Measurements from ENCODE around the gene TNFRSF14.
"Not testable (repeated sequence)": the region's sequence is repeated elsewhere in the genome, so short reads cannot be mapped to it uniquely, and the experiment has no call there.

TNFRSF14 gene

DNA sequence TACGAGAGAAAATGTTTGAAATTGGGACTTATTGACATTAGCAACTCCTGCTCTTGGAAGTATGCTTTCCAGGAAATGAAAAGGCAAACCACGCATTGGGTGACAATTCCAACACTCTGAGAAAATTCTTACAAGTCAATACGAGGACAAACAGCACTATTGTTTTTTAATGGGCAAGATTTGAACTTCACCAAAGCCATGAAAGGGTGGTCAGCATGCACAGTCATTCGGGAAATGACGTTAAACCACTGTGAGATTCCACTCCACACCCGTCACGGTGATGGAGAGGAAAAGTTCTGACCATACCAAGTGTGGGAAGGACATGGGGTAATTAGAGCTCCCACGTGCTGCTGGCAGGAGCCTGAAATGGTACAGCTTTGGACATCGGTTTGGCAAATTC, 18.2 kb downstream of the TNFRSF14 start:
- ChIA-PET CTCF (interaction anchor here (1.0 kb wide), 1 partner anchor 10 kb away, joined by 3 read pairs; no protein-coding TSS in a partner anchor), POLR2A (no interaction called here)
- H3K4me3 ChIP-seq (ENCODE audit: low read depth, low read length) = no peak overlapping the region
- DNase-seq (ENCODE audit: low read depth, low spot score) = no peak
- TF ChIP-seq, protein P1, sequence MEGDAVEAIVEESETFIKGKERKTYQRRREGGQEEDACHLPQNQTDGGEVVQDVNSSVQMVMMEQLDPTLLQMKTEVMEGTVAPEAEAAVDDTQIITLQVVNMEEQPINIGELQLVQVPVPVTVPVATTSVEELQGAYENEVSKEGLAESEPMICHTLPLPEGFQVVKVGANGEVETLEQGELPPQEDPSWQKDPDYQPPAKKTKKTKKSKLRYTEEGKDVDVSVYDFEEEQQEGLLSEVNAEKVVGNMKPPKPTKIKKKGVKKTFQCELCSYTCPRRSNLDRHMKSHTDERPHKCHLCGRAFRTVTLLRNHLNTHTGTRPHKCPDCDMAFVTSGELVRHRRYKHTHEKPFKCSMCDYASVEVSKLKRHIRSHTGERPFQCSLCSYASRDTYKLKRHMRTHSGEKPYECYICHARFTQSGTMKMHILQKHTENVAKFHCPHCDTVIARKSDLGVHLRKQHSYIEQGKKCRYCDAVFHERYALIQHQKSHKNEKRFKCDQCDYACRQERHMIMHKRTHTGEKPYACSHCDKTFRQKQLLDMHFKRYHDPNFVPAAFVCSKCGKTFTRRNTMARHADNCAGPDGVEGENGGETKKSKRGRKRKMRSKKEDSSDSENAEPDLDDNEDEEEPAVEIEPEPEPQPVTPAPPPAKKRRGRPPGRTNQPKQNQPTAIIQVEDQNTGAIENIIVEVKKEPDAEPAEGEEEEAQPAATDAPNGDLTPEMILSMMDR (IDR thresholded peaks at IDR 0.05; ENCODE audit: insufficient read depth, low read length, missing control alignments) = no peak

DNA sequence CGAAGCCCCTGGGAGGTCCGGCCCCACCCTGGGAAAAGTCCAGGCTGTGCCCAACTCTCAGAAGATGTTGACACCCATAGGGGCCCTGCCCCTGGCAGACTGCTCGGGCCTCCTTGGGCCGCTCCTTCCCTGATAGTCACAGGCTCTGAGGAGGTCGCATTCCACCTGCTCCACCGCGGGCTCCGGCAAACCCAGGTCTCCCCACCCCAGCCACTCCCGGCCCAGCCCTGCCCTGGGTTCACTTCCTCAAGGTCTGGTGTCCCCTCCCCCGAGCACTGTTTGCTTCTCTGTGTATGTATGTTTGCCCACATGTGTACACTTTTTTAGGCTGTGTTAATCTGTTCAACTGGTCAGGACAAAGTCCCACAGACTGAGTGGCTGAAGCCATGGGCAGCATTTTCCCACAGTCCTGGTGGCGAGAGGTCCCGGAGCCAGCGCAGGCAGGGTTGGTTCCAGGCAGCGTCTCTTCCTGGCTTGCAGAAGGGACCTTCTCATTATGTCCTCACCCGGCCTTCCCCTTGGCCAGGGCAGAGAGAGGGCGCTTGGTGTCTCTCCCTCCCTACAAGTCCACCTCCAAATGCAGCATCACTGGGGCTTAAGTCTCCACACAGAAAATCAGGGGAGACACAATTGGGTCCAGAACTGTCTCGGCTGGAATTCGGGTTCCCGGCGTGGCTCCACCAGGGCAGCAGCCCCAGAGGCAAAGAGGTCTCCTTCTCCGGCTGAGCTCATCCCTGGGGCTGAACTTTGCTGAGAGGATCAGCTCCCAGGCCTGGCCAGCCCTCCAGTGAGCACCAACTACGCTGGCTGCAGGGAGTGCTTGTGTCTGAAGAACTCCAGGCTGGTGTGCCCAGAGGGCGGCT, 19.9 kb downstream of the TNFRSF14 start:
- ChIA-PET CTCF (no interaction called here), POLR2A (no interaction called here)
- no peak for DNase-seq (ENCODE audit: low read depth, low spot score)
- TF ChIP-seq, protein P1 (IDR thresholded peaks at IDR 0.05; ENCODE audit: insufficient read depth, low read length, missing control alignments) = no peak
- H3K4me3 ChIP-seq (ENCODE audit: low read depth, low read length) = no peak overlapping the region

DNA sequence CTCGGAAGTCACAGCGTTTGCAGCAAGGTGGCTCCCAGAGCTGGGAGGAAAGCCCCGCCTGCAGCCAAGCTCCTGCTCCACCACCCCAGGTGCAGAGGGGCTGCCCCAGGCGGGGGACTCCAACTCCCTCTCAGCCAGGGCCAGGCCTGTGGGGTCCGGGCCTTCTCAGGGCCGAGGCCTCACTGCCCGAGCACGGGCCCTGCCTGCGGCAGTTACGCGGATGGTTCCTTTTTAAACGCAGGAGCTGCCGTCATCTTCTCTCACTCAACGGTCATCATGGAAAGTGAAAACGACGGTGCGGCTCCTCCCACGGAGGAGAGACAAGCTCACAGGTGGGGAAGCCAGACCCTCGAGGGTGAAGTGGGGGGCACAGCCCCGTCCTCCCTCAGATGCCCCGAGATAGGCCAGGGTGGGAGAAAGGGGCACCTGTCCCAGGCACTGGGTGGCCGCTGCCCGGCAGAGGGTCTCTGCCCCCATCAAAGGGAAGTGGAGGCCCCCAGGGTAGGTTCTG, 21.4 kb downstream of the TNFRSF14 start:
- H3K4me3 ChIP-seq (ENCODE audit: low read depth, low read length); POLR2A ChIA-PET; DNase-seq (ENCODE audit: low read depth, low spot score); CTCF ChIA-PET: not testable (repeated sequence)

DNA sequence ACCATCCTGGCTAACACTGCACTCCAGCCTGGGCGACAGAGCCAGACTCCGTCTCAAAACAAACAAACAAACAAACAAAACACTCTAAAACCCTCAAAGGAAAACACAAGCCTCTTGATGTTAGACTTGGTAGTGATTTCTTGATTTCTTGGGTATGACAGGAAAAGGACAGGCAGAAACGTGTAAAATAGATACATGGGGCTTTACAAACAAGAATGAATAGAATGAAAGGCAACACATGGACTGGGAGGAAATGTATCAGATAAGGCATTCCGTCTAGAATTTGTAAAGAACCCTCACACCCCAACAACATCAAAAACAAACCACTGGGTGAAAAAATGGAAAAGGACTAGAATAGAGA, 22.6 kb downstream of the TNFRSF14 start:
- TF ChIP-seq, protein P1 (IDR thresholded peaks at IDR 0.05; ENCODE audit: insufficient read depth, low read length, missing control alignments) = no peak
- ChIA-PET CTCF (no interaction called here), POLR2A (no interaction called here)
- no peak for DNase-seq (ENCODE audit: low read depth, low spot score)
- H3K4me3 ChIP-seq (ENCODE audit: low read depth, low read length) = no peak overlapping the region

DNA sequence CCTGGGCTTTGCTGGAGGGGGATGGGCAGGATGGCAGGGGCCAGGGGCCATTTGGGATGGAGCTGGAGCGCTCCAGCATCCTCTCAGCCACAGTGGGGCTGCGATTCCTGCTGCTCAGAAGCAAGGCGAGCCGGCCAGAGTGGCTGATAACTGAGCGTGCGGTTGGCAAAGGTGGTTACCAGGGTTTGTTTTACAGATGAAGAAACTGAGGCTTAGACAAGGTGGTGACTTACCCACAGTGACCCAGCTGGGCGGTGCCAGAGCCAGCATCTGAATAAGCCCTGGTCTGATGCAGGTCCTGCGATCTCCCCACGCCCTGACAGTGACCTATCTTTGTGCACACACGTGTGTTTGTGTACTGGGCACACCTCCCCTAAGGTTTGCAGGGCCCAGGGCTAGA, 24.5 kb downstream of the TNFRSF14 start:
- POLR2A ChIA-PET = no interaction called here
- H3K4me3 ChIP-seq (ENCODE audit: low read depth, low read length) = no peak overlapping the region
- TF ChIP-seq, protein P1 (IDR thresholded peaks at IDR 0.05; ENCODE audit: insufficient read depth, low read length, missing control alignments) = no peak
- CTCF ChIA-PET = interaction anchor here (1.3 kb wide), 1 partner anchor 166 kb away, joined by 4 read pairs; no protein-coding TSS in a partner anchor
- no peak for DNase-seq (ENCODE audit: low read depth, low spot score)

DNA sequence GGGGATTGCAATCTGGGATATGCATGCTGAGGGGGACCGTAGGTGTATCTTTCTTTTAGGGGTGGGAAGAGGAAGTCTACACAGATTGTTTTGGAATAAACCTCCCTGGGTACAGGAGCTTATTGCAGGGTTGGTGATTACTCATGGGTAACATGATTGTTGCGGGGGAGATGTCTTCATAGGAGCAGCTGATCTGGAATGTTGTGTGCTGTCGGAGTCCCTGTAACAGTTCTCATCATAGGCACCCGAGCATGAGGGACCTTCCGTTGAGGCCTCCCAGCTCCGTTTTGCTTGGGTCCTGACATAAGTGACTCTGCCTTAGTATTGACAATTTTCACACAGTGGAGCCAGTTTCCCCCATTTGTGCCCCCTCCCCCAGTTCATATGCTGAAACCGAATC, 26.2 kb downstream of the TNFRSF14 start:
- no peak overlapping the region for H3K4me3 ChIP-seq (ENCODE audit: low read depth, low read length)
- TF ChIP-seq, protein P1 (IDR thresholded peaks at IDR 0.05; ENCODE audit: insufficient read depth, low read length, missing control alignments) = no peak
- POLR2A ChIA-PET = no interaction called here
- DNase-seq (ENCODE audit: low read depth, low spot score) = no peak
- CTCF ChIA-PET = no interaction called here

All from AG04449 (cell line).